HG02588 (cell line): ENCODE results near the gene ZNF74.
A peak's percentile ranks its signal among the peaks of the same experiment; 100 is the strongest.
"Not testable (repeated sequence)": the region's sequence is repeated elsewhere in the genome, so short reads cannot be mapped to it uniquely, and the experiment has no call there.

Experiments
- ATAC-seq: cut with Tn5 transposase; IDR thresholded peaks from one replicate; pipeline ENCODE4 v1.9.1; 2021; ENCODE audit warnings: mild to moderate bottlenecking, moderate library complexity; ENCODE audit not compliant: unreplicated experiment

ZNF74 gene

DNA sequence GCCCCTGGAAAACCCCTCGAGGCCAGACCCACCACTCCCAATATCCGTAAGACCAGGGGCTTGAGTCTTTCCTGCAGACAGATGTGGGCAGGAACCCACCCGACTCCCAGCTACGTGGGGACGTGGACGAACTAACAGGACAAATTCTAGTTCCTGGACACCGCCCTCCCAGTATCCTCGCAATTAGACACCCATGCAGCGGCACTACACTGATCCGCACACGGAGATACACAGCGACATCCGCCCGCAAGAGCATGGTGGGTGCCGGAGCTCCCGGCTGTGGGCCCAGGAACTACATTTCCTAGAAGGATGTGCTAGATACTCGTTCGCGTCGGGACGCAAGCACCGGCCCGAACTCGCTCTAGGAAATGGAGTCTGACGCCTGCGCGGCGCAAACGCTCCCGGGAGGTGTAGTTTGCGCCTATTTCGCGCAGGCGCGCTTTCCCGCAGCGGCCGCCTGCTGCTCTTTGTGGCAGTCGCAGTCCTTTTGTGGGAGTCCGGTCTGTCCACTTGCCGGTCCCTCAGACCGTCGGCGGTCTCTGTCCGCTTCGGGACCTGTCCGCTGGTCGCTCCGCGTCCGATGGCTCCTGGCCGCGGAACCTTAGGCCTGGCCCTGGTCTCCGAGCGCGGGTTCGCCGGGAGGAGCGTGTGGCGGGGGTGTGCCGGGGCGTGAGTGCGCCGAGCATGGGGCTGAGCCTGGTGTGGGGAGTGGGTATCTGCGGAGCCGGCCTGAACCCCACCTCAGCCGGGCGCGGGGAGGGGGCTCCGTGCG, at the start of gene ZNF74:
TSS of gene ZNF74 (plus strand) at position 447 of the 772 bp plus-strand sequence. CDS start 478 bp downstream, outside the sequence.
- ATAC-seq: peak; percentile 72

DNA sequence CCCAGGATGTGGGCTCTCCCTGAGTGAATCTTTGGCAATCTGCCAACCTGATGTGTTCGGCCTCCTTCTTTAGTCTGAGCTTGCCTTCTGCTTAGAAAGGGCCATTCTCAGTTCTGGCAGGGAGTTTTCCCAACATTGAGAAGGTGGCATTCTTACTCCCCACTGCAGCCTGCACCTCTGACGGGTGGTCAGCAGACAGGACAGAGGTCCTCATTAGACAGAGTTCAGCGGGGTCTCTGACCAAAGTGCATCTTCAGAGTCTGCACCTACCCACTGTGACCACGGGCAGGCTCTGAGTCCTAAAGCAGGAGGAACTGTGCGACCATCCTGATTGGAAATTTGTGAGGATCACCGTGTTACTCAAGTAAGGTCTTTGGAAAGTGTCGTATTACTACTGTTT, 47.4 kb upstream of the ZNF74 start:
- not testable (repeated sequence) for ATAC-seq

DNA sequence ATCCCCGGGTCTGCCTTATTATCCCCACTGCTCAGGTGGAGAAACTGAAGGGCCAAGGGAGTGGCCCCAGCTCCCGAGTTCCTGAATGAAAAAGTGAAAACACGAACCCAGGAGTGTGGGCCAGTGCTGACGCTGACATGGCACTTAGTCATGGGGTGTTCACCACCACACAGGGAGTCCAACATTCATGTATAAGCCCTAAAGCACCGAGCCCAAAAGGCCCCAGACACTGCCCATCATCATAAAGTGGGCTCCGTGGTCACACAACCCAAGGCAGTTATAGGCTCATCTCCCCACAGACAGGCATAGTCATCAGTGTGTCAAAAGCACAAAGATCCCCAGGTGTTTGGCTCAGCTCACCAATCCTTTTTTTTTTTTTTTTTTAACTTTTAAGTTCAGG, 41.4 kb upstream of the ZNF74 start:
- not testable (repeated sequence) for ATAC-seq

DNA sequence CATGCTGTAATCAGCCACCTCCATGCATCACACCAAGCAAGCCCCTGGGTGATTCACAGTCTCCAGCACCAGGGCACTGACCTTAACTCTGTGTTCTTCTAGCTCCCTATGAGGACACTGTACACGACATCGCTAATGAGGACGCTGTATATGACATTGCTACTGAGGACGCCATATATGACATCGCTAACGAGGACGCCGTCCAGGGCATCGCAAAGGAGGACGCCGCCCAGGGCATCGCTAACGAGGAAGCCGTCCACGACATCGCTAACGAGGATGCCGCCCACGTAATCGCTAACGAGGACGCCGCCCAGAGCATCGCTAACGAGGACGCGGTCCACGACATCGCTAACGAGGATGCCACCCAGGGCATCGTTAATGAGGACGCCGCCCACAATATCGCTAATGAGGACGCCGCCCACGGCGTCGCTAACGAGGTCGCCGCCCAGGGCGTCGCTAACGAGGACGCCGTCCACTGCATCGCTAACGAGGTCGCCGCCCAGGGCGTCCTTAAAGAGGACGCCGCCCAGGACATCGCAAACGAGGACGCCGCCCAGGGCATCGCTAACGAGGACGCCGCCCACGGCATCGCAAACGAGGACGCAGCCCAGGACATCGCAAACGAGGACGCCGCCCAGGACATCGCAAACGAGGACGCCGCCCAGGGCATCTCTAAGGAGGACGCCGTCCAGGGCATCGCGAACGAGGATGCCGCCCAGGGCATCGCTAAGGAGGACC, 39.5 kb upstream of the ZNF74 start:
- ATAC-seq: no peak

DNA sequence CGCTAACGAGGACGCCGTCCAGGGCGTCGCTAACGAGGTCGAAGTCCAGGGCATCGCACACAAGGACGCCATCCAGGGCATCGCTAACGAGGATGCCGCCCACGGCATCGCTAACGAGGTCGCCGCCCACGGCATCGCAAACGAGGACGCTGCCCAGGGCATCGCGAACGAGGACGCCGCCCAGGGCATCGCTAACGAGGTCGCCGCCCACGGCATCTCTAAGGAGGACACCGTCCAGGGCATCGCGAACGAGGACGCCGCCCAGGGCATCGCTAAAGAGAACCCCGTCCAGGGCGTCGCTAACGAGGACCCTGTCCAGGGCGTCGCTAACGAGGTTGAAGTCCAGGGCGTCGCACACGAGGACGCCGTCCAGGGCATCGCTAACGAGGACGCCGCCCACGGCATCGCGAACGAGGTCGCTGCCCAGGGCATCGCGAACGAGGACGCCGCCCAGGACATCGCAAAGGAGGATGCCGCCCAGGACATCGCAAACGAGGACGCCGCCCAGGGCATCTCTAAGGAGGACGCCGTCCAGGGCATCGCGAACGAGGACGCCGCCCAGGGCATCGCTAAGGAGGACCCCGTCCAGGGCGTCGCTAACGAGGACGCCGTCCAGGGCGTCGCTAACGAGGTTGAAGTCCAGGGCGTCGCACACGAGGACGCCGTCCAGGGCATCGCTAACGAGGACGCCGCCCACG, 37.9 kb upstream of the ZNF74 start:
- not testable (repeated sequence) for ATAC-seq

DNA sequence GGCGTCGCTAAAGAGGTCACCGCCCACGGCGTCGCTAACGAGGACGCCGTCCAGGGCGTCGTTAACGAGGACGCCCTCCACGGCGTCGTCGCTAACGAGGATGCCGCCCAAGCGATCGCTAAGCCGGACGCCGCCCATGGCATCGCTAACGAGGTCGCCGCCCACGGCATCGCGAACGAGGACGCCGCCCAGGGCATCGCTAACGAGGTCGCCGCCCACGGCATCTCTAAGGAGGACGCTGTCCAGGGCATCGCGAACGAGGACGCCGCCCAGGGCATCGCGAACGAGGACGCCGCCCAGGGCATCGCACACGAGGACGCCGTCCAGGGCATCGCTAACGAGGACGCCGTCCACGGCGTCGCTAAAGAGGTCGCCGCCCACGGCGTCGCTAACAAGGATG, 37.0 kb upstream of the ZNF74 start:
- ATAC-seq: not testable (repeated sequence)

DNA sequence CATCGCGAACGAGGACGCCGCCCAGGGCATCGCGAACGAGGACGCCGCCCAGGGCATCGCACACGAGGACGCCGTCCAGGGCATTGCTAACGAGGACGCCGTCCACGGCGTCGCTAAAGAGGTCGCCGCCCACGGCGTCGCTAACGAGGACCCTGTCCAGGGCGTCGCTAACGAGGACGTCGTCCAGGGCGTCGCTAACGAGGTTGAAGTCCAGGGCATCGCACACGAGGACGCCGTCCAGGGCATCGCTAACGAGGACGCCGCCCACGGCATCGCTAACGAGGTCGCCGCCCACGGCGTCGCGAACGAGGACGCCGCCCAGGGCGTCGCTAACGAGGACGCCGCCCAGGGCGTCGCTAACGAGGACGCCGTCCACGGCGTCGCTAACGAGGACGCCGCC, 36.0 kb upstream of the ZNF74 start:
- ATAC-seq: not testable (repeated sequence)

DNA sequence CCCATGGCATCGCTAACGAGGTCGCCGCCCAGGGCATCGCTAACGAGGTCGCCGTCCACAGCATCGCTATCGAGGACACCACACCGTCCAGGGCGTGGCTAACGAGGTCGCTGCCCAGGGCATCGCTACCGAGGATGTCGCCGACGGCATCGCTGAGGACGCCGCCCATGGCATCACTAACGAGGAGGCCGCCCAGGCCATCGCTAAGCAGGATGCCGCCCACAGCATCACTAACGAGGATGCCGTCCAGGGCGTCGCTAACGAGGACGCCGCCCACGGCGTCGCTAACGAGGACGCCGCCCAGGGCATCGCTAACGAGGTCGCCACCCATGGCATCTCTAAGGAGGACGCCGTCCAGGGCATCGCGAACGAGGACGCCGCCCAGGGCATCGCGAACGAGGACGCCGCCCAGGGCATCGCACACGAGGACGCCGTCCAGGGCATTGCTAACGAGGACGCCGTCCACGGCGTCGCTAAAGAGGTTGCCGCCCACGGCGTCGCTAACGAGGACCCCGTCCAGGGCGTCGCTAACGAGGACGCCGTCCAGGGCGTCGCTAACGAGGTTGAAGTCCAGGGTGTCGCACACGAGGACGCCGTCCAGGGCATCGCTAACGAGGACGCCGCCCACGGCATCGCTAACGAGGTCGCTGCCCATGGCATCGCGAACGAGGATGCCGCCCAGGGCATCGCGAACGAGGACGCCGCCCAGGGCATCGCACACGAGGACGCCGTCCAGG, 35.3 kb upstream of the ZNF74 start:
- not testable (repeated sequence) for ATAC-seq

DNA sequence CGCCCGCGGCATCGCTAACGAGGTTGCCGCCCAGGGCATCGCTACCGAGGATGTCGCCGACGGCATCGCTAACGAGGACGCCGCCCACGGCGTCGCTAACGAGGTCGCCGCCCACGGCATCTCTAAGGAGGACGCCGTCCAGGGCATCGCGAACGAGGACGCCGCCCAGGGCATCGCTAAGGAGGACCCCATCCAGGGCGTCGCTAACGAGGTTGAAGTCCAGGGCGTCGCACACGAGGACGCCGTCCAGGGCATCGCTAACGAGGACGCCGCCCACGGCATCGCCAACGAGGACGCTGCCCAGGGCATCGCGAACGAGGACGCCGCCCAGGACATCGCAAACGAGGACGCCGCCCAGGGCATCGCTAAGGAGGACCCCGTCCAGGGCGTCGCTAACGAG, 33.7 kb upstream of the ZNF74 start:
- ATAC-seq: not testable (repeated sequence)

DNA sequence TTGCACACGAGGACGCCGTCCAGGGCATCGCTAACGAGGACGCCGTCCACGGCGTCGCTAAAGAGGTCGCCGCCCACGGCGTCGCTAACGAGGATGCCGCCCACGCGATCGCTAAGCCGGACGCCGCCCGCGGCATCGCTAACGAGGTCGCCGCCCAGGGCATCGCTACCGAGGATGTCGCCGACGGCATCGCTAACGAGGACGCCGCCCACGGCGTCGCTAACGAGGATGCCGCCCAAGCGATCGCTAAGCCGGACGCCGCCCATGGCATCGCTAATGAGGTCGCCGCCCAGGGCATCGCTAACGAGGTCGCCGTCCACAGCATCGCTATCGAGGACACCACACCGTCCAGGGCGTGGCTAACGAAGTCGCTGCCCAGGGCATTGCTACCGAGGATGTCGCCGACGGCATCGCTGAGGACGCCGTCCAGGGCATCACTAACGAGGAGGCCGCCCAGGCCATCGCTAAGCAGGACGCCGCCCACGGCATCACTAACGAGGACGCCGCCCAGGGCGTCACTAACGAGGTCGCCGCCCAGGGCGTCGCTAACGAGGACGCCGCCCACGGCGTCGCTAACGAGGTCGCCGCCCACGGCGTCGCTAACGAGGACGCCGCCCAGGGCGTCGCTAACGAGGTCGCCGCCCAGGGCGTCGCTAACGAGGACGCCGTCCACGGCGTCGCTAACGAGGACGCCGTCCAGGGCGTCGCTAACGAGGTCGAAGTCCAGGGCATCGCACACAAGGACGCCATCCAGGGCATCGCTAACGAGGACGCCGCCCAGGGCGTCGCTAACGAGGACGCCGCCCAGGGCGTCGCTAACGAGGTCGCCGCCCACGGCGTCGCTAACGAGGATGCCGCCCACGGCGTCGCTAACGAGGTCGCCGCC, 32.8 kb upstream of the ZNF74 start:
- not testable (repeated sequence) for ATAC-seq

DNA sequence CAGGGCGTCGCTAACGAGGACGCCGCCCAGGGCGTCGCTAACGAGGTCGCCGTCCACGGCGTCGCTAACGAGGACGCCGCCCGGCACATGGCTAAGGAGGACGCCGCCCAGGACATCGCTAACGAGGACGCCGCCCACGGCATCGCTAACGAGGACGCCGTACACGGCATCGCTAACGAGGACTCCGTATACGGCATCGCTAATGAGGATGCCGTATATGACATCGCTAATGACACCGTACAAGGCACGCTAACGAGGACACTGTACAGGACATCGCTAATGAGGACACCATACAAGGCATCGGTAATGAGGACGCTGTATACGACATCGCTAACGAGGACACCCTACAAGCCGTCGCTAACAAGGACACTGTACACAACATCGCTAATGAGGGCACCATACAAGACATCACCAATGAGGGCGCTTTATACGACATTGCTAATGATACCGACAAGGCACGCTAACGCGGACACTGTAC, 32.2 kb upstream of the ZNF74 start:
- not testable (repeated sequence) for ATAC-seq

DNA sequence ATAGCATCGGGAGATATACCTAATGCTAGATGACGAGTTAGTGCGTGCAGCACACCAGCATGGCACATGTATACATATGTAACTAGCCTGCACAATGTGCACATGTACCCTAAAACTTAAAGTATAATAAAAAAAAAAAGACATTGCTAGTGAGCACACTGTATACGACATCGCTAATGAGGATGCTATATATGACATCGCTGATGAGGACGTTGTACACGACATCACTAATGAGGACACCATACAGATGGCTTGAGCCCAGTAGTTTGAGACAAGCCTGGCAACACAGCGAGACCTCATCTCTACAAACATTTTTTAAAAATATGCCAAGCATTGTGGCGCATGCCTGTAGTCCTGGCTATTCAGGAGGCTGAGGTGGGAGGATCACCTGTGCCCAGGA, 31.5 kb upstream of the ZNF74 start:
- ATAC-seq: not testable (repeated sequence)

DNA sequence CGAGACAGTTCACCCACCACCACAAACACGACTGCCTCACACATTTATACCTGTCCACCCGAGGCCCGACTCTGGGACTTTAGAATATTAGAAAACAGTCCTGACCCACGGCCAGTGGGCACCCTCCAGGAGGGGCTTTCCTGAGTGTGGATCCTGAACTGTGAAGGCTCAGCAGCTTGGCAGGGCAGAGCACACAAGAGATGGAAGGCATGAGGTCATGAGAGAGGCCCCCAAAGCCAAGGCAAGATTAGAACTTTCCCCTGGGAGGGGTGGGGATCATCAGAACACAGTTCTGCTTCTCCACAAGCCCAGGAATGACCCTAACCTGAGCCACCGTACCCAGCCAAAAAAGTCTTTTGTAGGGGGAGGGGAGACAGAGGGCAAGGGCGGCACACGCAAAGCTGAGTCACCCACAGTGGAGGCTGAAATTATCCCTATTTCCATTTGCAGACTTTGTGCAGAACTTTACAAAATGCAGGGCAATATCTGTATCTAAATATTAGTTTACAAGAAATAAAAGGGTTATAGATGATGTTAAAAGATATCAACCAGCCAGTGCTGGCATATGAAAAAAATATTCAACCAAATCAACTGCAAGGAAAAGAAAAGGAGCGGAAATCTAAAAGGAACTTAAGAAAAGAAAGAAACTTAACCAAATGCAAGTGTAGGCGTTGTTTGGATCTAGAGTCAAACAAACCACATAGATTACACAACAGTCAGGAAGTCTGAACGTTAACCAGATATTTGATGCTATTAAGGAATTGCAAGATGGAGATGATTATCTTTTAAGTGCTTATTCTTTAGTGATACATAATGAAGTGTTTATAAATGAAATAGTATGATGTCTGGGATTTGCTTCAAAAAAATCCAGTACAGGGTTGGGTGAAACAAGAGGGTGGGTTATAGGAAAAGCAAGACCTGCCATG, 29.4 kb upstream of the ZNF74 start:
- not testable (repeated sequence) for ATAC-seq

DNA sequence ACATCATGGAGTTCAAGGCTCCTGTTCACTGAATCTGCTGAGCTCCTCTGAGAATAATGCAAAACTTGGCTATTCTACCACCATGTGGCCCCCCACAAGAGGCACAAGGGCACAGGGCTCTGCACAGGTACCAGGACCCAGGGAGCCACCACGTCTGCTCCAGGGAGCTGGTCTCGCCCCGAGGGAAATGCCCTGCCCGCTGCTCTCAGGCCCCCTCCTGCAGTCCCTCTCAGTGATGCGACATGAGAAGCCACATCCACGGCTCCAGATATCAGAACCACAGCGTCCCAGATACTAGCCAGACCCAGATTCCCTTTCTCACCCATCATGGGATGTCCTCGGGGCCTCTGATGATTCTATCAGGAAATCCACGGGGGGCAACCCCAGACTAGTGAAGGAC, 27.1 kb upstream of the ZNF74 start:
- not testable (repeated sequence) for ATAC-seq

DNA sequence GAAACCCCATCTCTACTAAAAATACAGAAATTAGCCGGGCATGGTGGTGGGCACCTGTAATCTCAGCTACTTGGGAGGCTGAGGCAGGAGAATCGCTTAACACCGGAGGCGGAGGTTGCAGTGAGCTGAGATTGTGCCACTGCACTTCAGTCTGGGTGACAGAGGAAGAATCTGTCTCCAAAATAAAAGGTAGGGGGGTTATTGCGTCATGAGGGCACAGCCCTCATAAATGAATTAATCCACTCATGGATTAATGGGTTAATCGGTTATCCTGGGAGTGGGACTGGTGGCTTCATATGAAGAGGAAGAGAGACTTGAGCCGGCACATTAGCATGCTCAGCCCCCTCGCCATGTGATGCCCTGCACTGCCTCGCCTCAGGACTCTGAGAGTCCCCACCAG, 25.1 kb upstream of the ZNF74 start:
- not testable (repeated sequence) for ATAC-seq

DNA sequence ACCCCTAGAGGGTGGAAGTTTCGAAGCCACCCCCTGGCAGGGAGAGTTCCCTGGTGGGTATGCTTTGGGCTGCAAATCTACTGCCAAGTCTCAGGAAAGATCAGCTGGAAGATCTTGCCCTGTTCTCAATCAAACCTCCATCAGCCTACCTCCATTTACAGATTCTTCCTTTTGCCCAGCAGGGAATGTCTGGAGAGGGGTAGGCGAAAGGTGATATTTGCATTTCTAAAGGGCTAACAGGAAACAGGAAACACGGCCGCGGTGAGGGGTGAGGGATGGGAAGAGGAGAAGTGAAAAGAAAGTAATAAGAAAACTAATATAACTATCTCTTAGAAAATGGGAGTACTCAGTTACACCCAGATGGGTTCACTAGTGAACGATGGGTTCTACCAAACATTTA, 22.3 kb upstream of the ZNF74 start:
- not testable (repeated sequence) for ATAC-seq

DNA sequence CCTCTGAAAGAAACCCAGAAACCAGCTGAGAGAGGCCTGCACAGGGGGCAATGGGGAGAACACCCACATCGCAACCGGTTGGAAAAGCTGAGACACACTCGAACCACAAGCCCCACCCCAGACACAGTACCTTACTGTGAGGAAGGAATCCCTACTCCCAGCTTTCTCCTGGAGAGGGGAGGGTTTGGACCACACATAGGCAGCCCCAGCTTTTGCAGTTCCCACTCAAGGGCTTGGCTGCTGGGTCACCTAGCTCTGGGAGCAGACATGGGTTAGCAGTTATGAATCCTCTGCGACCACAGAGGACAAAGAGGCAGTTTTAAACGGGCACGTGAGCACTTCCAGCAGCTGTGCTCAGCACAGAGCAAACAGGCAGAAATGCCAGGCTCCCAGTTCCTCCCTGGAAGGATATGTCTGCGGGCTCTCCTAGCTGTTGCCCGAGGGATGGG, 21.5 kb upstream of the ZNF74 start:
- ATAC-seq: not testable (repeated sequence)

DNA sequence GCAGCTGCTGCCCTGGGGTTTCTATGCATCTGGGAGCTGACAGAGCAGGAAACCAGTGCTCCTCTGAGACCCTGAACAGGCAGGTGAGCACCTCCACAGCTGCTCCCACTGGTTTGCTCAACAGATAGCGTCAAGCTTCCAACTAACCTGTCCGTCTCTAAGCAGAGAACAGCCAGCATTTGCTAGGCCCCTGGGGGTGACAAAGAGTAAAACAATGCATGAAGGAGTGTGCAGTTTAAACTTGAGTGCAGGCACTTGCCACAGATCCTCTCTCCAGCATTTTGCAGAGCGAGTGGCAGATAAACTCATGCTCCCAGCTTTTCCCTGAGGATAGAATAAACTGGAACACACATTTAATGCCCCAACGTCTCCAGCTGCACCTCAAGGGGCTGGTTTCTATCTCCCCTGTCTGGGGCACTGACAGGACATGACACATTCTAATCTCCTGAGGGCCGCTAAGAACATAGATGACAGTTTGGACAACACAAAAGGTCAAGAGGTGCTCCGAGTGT, 20.7 kb upstream of the ZNF74 start:
- ATAC-seq: not testable (repeated sequence)
